D721Med (cell line): ENCODE data around the gene STAT5B.

Experiments used
- DNase-seq: peaks from one replicate; pipeline ENCODE4 v3.0.0; 2011; ENCODE audit warnings: low spot score; ENCODE audit not compliant: insufficient read length
- FAIRE-seq: peaks from 2 replicates; lab custom pipeline; 2011; peaks lifted over from hg19 to GRCh38; lab: Jason Lieb, UNC
- CTCF ChIP-seq: IDR thresholded peaks from 2 replicates; pipeline ENCODE4 v1.5.1; 2012; ENCODE audit warnings: mild to moderate bottlenecking, control low read depth; ENCODE audit not compliant: insufficient read depth; ENCODE audit errors: missing control alignments

STAT5B gene

GRCh38 chr17:42178817-42179216, 97.4 kb downstream of the STAT5B start:
- no peak for TF ChIP-seq CTCF
- FAIRE-seq (no peak), DNase-seq (no peak)

DNA sequence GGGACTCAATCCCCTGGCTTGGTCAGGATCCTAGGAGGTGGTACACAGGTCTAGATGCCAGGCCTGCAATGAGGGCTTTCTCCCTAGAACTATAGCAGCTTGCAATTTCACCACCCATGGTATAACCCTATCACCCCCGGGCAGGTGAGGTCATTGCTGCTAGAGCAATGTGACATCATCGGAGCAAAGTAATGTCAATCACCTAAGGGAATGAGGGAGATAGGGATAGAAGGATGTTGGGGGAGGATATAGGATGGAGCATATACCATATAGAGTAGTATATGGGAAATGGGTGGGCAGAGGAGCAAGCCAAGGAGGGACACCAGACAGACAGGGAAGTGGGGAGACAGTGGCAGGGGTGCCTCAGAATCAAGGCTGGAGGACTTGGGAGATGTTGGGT, 98.5 kb downstream of the STAT5B start:
- FAIRE-seq (no peak), DNase-seq (no peak)
- no peak for TF ChIP-seq CTCF

DNA sequence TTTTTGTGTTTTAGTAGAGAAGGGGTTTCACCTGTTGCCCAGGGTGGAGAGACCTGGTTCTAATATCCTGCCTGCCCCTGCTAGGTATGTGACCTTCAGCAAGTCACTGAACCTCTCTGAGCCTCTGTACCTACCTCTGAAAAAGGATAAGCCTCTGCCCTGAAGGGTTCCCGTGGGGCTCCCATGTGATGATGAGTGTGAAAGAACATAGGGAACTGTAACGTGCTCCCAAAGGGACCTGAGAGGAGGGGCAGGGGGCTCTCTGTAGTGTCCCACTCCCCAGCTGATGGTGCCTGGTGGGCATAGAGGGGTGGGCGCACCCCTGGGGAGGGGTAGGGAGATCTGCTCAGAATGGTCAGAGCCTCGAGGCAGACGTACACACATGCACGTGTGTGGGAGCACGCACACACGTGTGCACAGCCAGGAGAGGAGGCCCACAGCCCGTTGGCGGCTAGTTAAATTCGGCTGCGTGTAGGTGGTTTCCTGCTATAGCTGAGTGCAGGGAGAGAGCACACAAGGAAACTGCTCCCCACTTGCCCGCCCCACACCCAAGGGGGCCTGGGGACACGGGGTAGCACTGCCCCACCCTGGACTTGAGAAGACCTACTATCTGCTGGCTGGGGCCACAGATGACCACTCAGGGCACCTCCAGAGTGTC, 101.9 kb downstream of the STAT5B start:
- DNase-seq (no peak), FAIRE-seq (no peak)
- TF ChIP-seq CTCF: no peak

- TF ChIP-seq CTCF: no peak
- DNase-seq (no peak), FAIRE-seq (no peak)
Measured at GRCh38 chr17:42171831-42172230, 104.4 kb downstream of the STAT5B start.

DNA sequence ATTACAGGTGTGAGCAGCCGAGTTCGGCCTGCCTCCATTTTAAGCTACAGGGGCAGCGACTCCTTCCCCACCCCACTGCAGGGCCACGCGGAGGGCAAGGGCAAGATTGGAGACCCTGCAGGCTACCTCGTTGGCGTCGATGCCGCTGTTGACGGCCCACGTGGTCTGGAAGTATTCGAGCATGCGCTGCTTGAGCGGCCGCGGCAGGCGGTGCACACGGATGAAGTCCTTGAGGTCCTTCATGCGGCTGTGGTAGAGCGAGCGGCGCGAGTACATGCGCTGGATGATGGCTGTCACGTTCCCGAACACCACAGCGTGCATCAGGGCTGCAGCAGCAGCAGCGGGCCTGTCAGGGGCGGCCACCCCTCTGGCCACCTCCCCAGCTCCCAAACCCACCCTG, 106.8 kb downstream of the STAT5B start:
- FAIRE-seq: no peak

GRCh38 chr17:42167807-42168206, 108.4 kb downstream of the STAT5B start:
- no peak for TF ChIP-seq CTCF
- no peak for DNase-seq
- no peak for FAIRE-seq

More for the DNA sequence above, 106.8 kb downstream of the STAT5B start:
- TF ChIP-seq CTCF: no peak
- DNase-seq: no peak

DNA sequence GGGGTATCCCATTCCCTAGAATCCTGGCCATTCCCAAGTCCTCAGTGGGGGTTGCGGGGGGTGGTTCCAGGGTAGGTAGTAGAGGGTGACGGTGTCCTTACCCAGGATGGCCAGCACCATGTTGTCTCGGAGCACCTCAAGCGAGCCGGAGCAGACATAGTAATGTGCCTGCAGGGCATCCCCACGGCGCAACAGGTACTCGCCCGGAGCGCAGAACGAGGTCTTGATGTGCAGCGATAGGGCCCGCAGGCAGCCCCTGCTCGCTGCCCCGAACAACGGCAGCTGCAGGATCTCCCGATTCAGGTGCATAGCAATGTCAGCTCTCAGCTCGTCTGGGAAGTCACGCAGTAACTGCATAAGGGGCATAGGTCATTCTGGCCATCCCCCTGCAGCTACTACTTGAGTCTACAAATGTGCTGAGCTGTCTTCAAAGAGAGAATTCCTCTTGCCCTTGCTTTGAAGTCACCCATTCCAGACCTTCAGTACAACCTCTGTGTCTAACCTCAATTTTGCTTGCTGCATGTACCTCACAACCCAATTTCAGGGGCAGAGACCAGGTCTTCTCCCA, 109.9 kb downstream of the STAT5B start:
- DNase-seq (no peak), FAIRE-seq (no peak)
- no peak for TF ChIP-seq CTCF
